GM18873 (cell line): ENCODE measurements around the gene CREBBP.

Source experiments
- ATAC-seq: cut with Tn5 transposase; IDR thresholded peaks from one replicate; pipeline ENCODE4 v1.9.1; 2021; ENCODE audit warnings: mild to moderate bottlenecking, moderate library complexity, moderate number of reproducible peaks; ENCODE audit not compliant: unreplicated experiment, low FRiP score

The CREBBP gene

DNA sequence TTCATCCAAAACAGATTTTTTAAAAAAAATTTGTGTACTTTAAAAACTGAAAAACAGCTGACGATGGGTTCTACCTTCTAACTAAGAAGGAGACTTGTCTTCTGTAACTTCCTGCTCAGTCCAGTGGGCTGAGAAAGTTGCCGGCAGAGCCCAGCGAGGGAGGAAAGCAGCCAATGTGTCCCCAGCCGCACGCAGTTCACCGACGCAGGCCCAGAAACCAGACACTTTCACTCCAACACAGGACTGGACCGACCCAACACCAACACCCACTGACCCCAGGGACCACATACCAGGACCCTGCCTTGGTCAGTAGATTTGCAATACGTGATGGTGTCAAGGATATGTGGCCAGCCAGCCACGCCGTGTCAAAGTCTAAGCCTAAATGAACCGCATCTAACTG lies 188.8 kb downstream of the CREBBP start:
- ATAC-seq: no peak

DNA sequence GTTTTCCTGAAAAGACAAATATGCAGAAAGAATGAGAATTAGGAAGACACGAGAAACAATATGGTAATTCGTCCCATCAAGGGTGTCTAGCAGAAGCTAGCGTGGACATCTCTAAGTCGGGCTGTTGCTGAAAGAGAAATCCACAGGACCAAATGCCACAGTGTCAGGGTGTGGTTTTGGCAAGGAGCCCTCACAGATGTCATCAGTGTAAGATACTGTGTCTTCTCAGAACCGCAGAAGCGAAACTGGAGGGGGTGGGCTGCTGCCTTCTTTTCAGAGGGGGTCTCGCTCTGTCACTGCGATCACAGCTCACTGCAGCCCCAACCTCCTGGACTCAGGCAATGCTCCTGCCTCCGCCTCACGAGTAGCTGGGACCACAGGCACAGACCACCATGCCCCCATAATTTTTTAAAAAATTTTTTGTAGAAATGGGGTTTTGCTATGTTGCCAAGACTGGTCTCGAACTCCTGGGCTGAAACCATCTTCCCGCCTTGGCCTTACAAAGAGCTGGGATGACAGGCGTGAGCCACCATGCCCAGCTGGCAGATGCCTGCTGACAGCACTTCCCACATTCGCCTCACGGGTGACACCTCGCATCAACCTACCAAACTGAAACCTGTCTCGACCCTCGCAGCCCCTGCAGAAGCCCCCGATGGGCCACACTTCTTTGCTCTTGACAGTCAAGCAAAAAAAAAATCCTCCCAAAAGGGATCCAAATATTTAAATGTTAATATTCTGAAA lies 189.4 kb downstream of the CREBBP start:
- ATAC-seq: no peak

DNA sequence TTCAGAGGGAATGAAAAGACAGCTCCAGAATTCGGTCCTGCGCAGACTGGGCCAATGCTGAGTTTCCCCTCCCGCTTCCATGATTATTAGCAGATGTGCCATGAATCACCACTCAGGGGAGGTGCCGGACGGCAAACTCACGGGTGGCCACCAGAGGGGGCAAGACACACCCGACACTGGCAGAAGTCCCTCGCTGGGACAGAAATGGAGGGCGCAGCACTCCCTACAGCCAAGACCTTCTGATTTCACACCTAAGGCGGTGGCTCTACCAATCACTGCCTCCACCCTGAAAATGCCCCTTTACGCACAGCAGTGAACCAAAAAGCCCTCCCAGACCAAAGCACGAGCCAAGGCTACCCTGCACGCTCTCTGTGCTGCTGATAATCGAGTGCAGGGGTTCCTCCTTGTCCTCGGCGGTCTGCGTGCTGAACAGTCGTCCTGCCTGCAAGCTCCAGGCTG lies 190.0 kb downstream of the CREBBP start:
- ATAC-seq: no peak

DNA sequence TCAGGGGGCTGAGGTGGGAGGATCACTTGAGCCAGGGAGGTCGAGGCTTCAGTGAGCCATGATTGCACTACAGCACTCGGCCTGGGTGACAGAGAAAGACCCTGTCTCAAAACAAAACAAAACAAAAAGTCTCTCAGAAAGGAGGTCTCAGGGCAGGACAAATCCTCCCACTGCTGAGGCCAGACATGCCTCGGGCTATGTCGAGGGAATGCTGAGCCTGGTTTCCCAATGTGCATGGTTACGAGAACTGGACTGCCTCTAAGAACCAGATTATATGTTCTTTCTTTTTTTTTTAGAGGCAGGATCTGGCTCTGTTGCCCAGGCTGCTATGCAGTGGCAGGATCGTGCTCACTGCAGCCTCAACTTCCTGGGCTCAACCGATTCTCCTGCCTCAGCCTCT lies 190.8 kb downstream of the CREBBP start:
- no peak for ATAC-seq

DNA sequence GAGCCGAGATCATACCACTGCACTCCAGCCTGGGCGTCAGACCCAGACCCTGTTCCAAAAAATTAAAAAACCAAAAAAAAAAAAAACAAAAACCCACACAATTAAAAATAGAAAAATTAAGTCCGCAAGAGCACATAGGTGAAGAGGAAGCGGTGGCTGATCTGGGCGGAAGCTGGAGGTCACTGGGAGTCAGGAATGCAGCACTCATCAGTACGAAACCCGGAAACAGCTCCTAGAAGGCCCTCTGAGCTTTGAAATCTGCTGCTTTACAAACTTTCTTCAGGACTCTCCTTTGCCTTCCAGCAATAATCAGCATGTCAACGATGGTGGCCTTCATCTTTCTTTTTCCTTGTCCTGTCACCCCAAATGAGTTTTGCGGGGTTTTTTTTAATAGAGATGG lies 192.7 kb downstream of the CREBBP start:
- no peak for ATAC-seq

DNA sequence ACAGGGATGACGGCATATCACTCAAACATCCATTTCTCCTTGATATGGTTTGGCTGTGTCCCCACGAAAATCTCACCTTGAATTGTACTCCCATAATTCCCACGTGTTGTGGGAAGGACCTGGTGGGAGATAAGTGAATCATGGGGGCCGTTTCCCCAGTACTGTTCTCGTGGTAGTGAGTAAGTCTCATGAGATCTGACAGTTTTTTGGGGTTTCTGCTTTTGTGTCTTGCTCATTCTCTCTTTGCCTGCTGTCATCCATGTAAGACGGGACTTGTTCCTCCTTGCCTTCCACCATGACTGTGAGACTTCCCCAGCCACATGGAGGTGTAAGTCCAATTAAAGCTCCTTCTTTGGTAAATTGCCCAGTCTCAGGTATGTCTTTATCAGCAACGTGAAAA lies 193.5 kb downstream of the CREBBP start:
- ATAC-seq: no peak

DNA sequence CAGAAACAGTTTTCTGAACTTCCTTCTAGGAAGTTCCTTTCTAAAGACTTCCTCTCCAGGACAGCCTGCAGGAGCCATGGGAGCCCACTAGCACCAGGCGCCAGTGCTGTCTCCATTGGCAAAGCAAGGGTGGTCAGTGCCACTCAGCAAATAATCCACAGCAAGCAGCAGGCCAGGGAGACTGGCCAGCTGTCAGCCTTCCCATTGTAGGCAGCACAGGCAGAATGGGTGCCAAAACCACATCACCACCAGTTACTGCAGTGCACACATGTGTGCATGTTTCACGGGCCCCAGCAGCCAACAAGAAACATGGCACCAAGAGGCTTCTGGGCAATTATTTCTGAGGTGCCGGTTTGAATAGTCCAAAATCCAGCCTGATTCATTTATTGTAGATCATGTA lies 199.3 kb downstream of the CREBBP start:
- no peak for ATAC-seq

DNA sequence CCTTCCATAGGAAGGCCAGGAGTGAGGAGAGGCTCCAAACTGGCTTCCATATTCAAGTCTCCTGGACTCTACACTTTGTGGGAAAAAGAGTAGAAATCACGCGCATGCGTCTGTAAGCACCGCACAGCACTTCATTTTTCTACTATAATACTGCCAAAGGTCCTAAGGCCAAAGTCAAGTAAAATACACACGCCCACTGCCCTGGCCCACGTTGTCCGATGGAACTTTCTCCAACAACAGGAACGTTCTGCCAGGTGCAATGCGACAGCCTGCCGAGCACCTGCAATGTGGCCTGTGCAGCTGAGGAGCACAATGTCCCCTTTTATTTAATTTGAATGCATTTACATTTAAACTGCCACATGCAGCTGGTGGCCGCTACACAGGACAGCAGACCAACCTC lies 202.5 kb downstream of the CREBBP start:
- ATAC-seq: no peak

DNA sequence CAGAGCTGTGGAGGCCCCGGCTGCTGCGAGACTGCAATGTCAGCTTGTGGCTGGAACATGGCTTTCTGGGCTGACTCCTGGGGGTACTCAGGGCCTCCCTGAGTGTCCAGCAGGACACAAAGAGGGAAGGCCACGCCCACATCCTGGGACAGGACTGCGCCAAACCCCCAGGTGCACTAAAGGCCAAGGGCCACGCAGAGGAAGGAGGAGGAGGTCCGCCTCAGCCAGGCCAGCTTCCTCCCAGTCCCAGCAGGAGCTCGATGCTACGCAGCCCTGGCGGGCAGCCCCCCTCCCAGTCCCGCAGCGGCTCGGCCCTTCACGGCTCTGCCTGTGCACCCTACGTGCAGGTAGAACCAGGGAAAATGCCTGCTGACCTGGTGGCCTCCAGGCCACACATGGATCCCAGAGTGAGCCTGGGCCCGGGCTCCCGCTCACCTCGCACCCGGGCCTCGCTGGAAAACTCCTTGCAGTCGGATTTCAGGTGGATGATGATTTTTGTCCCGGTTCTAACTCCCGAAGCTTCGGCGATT lies 204.8 kb downstream of the CREBBP start:
- no peak for ATAC-seq
